Stimulated activated CD8-positive, alpha-beta memory T cell treated with anti-CD3 and anti-CD28 coated beads, Interleukin-12 subunit alpha, Interleukin-12 subunit beta, amount 100 ng/mL, for 4 hours (primary cell): ENCODE measurements around the gene DENR.

Source experiments
- DNase-seq: peaks from one replicate; pipeline ENCODE4 v3.0.0-alpha.2; 2020; ENCODE audit warnings: low read depth

The DENR gene

DNA sequence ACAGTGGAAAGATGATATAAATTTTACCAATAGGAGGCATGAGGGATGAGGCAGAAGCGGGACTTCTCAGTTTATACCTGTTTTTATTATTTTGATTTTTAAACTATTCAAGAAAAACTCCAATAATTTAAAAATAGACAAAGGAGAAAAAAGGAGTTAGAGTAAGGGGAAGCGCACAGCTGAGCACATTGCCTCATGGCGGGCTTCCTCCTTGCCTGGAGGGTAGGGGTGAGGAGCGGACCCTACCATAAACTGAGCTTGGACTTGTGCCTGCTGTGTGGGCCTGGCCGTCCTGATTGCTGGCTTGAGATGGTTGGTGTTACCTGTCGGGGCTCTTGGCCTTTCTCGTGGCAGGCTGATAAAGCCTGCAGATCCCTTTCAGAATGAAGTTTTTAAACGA lies 67.5 kb downstream of the DENR start:
- no peak for DNase-seq
